HL-60 (cell line): ENCODE results near the gene ELAVL1.

Source experiments
- DNase-seq, 2 experiments: peaks; one replicate each; pipeline ENCODE4 v3.0.0-alpha.2; 2010 to 2020; ENCODE audit warnings: low read depth in 1 of 2, low spot score in 1 of 2
- H3K27ac ChIP-seq: fragments of 250-450 bp; sonication (Bioruptor Pico); replicated peaks from 2 replicates; pipeline ENCODE4 v1.5.1; 2020; ENCODE audit warnings: mild to moderate bottlenecking, moderate library complexity
- H3K27me3 ChIP-seq: fragments of 250-450 bp; sonication (Bioruptor Pico); 2 replicates; pipeline ENCODE4 v1.5.1; 2021; ENCODE audit warnings: mild to moderate bottlenecking, moderate library complexity; ENCODE audit not compliant: insufficient read depth, poor library complexity, severe bottlenecking
- H3K4me3 ChIP-seq: replicated peaks from 2 replicates; pipeline ENCODE4 v1.5.1; 2011; ENCODE audit warnings: mild to moderate bottlenecking, control low read depth, low read length; ENCODE audit not compliant: insufficient read depth
- GABPA ChIP-seq: IDR thresholded peaks from 2 replicates; pipeline ENCODE4 v1.6.1; 2012; ENCODE audit warnings: low read depth
- POLR2AphosphoS5 ChIP-seq: IDR thresholded peaks from 2 replicates; pipeline ENCODE4 v1.6.1; 2012; ENCODE audit warnings: low read depth
- SPI1 ChIP-seq: IDR thresholded peaks from 2 replicates; pipeline ENCODE4 v1.6.1; 2012; ENCODE audit warnings: low read depth, mild to moderate bottlenecking, borderline replicate concordance
- TF ChIP-seq, protein P1 (sequence below): IDR thresholded peaks from one replicate; pipeline ENCODE4 v1.5.1; 2011; ENCODE audit warnings: low read length, control low read depth, inconsistent platforms; ENCODE audit not compliant: insufficient read depth
- TF ChIP-seq, protein P2 (sequence below): IDR thresholded peaks from 2 replicates; pipeline ENCODE4 v1.6.1; 2012; ENCODE audit warnings: low read depth; ENCODE audit not compliant: insufficient replicate concordance

Gene ELAVL1

DNA sequence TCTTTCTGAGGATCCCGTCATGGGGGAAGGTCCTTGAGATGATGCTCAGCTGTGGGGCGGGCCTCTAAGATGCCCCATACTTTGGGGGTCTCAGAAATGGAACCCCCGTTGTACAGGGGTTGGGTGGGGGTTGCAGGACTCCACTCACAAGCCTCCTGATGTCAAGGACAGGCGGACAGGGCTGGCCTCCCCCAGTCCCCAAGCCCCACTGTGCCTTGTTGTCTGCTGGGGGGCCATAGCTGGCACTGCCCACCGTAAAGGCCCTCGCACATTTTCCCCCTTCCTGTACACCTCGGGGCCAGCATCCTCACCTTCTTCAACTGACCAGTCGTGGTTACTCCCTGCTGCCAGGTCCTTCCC lies 82.6 kb downstream of the ELAVL1 start:
- Histone ChIP-seq H3K27me3 (no peaks in the 10 kb centered on the region), H3K4me3 (no peak overlapping the region), H3K27ac (no peak overlapping the region)
- no peak for TF ChIP-seq GABPA
- TF ChIP-seq, protein P1, sequence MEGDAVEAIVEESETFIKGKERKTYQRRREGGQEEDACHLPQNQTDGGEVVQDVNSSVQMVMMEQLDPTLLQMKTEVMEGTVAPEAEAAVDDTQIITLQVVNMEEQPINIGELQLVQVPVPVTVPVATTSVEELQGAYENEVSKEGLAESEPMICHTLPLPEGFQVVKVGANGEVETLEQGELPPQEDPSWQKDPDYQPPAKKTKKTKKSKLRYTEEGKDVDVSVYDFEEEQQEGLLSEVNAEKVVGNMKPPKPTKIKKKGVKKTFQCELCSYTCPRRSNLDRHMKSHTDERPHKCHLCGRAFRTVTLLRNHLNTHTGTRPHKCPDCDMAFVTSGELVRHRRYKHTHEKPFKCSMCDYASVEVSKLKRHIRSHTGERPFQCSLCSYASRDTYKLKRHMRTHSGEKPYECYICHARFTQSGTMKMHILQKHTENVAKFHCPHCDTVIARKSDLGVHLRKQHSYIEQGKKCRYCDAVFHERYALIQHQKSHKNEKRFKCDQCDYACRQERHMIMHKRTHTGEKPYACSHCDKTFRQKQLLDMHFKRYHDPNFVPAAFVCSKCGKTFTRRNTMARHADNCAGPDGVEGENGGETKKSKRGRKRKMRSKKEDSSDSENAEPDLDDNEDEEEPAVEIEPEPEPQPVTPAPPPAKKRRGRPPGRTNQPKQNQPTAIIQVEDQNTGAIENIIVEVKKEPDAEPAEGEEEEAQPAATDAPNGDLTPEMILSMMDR, result no peak
- TF ChIP-seq POLR2AphosphoS5, result no peak
- TF ChIP-seq, protein P2, sequence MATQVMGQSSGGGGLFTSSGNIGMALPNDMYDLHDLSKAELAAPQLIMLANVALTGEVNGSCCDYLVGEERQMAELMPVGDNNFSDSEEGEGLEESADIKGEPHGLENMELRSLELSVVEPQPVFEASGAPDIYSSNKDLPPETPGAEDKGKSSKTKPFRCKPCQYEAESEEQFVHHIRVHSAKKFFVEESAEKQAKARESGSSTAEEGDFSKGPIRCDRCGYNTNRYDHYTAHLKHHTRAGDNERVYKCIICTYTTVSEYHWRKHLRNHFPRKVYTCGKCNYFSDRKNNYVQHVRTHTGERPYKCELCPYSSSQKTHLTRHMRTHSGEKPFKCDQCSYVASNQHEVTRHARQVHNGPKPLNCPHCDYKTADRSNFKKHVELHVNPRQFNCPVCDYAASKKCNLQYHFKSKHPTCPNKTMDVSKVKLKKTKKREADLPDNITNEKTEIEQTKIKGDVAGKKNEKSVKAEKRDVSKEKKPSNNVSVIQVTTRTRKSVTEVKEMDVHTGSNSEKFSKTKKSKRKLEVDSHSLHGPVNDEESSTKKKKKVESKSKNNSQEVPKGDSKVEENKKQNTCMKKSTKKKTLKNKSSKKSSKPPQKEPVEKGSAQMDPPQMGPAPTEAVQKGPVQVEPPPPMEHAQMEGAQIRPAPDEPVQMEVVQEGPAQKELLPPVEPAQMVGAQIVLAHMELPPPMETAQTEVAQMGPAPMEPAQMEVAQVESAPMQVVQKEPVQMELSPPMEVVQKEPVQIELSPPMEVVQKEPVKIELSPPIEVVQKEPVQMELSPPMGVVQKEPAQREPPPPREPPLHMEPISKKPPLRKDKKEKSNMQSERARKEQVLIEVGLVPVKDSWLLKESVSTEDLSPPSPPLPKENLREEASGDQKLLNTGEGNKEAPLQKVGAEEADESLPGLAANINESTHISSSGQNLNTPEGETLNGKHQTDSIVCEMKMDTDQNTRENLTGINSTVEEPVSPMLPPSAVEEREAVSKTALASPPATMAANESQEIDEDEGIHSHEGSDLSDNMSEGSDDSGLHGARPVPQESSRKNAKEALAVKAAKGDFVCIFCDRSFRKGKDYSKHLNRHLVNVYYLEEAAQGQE, result no peak
- no peak for TF ChIP-seq SPI1
- no peak for DNase-seq

DNA sequence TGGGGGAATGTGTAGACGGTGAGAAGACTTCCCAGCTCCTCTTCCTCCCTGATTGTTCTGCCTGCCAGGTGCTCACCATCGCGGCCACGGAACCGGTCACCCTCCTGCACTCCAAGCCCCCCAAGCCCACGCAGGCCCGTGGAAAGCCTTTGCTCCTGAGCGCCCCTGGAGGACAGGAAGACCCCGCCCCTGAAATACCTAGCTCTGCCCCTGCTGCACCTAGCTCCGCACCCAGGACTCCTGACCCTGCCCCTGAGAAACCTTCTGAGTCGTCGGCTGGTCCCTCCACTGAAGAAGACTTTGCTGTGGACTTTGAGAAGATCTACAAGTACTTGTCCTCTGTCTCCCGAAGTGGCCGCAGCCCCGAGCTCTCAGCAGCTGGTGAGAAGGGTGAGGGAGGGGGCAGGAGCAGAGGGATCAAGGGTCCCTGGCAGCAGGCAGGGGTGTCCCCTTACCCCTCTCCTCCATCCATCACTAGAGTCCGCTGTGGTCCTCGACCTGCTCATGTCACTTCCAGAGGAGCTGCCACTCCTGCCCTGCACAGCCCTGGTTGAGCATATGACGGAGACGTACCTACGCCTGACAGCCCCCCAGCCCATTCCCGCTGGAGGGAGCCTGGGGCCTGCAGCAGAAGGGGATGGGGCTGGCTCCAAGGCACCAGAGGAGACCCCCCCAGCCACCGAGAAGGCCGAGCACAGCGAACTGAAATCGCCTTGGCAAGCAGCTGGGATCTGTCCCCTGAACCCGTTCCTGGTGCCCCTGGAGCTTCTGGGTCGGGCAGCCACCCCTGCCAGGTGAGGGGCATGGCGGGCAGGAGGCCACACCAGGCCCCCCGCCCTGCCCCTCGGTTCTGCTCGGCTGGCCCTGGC lies 83.2 kb downstream of the ELAVL1 start:
- no peak overlapping the region for H3K4me3 ChIP-seq
- no peaks in the 10 kb centered on the region for H3K27me3 ChIP-seq
- H3K27ac ChIP-seq, result no peak overlapping the region
- no peak for DNase-seq
- TF ChIP-seq POLR2AphosphoS5 (no peak), SPI1 (no peak), GABPA (no peak)
- TF ChIP-seq, protein P2, result no peak
- TF ChIP-seq, protein P1, result no peak

GRCh38 chr19:7921302-7921966 lies 84.0 kb downstream of the ELAVL1 start:
- Histone ChIP-seq H3K27ac (peak overlapping the region; percentile 57), H3K4me3 (peak overlapping the region; percentile 54), H3K27me3 (no peaks in the 10 kb centered on the region)
- DNase-seq, result no peak
- TF ChIP-seq GABPA (no peak), POLR2AphosphoS5 (no peak), SPI1 (no peak)
- TF ChIP-seq, protein P2, result no peak
- TF ChIP-seq, protein P1, result no peak
